Activated CD4-positive, alpha-beta T cell treated with anti-CD3 and anti-CD28 coated beads for 24 hours (primary cell): ENCODE results near the gene SIPA1L3.

Experiments
- DNase-seq, 2 donors: peaks; one replicate each; pipeline ENCODE4 v3.0.0-alpha.2; 2020; ENCODE audit warnings: low read depth in 2 of 2

SIPA1L3 gene

GRCh38 chr19:38193445-38193844 is 286.4 kb downstream of the SIPA1L3 start:
- DNase-seq = no peak

GRCh38 chr19:38194061-38194701 is 287.2 kb downstream of the SIPA1L3 start:
- DNase-seq = no peak

- no peak for DNase-seq
Measured at GRCh38 chr19:38195237-38195636, 288.2 kb downstream of the SIPA1L3 start.

- no peak for DNase-seq
Measured at GRCh38 chr19:38196245-38196837, 289.3 kb downstream of the SIPA1L3 start.

- no peak for DNase-seq
Measured at GRCh38 chr19:38196948-38197656, 290.1 kb downstream of the SIPA1L3 start.

GRCh38 chr19:38197937-38198704 is 291.1 kb downstream of the SIPA1L3 start:
- no peak for DNase-seq

GRCh38 chr19:38199340-38199739 is 292.3 kb downstream of the SIPA1L3 start:
- no peak for DNase-seq

- DNase-seq = no peak
Measured at GRCh38 chr19:38201731-38202130, 294.7 kb downstream of the SIPA1L3 start.

GRCh38 chr19:38202504-38202903 is 295.5 kb downstream of the SIPA1L3 start:
- no peak for DNase-seq

- DNase-seq = no peak
Measured at GRCh38 chr19:38203197-38203596, 296.2 kb downstream of the SIPA1L3 start.

GRCh38 chr19:38204096-38204495 is 297.1 kb downstream of the SIPA1L3 start:
- DNase-seq = no peak

GRCh38 chr19:38204728-38205127 is 297.7 kb downstream of the SIPA1L3 start:
- no peak for DNase-seq

GRCh38 chr19:38206006-38206745 is 299.2 kb downstream of the SIPA1L3 start:
- DNase-seq = no peak

GRCh38 chr19:38206928-38207327 is 299.9 kb downstream of the SIPA1L3 start:
- no peak for DNase-seq

GRCh38 chr19:38207543-38207942 is 300.5 kb downstream of the SIPA1L3 start:
- no peak for DNase-seq

GRCh38 chr19:38208571-38208970 is 301.6 kb downstream of the SIPA1L3 start:
- no peak for DNase-seq

GRCh38 chr19:38209152-38209551 is 302.1 kb downstream of the SIPA1L3 start:
- no peak for DNase-seq

GRCh38 chr19:38209671-38210457 is 302.9 kb downstream of the SIPA1L3 start:
- DNase-seq = no peak

- no peak for DNase-seq
Measured at GRCh38 chr19:38210458-38210987, 303.5 kb downstream of the SIPA1L3 start.

- no peak for DNase-seq
Measured at GRCh38 chr19:38211151-38211591, 304.2 kb downstream of the SIPA1L3 start.
